NT2/D1 (cell line): Measurements from ENCODE around the gene ADD3.

Source experiments
- SUZ12 ChIP-seq: IDR thresholded peaks from 2 replicates; pipeline ENCODE4 v1.6.1; 2011; ENCODE audit not compliant: insufficient read length, insufficient read depth; ENCODE audit errors: extremely low read depth
- YY1 ChIP-seq: IDR thresholded peaks from 2 replicates; pipeline ENCODE4 v1.6.1; 2011; ENCODE audit not compliant: insufficient read length, insufficient read depth
- ZNF274 ChIP-seq: IDR thresholded peaks from 2 replicates; pipeline ENCODE4 v1.6.1; 2011; ENCODE audit warnings: mild to moderate bottlenecking, low read depth, low read length

DNA sequence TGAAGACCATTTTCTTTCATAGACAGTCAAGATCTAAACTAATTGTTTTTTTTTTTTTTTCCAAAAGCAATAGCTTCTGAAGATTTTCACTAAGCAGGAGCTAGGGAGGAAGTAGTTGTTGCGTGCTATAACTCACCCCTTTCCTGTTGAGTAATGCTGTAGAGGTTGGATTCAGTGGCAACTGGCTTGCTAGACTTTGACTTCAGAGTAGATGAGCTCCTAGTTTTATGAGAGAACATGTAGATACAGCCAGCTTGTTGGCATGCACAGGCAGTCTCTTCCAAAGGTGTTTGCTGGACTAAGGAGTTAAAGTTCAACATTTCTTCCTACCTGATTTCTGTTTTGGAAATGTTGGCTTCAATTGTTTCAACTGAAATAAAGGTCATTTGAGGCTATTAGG lies 133.4 kb downstream of the ADD3 start:
- TF ChIP-seq YY1 (no peak), ZNF274 (no peak), SUZ12 (no peak)
